HepG2 (cell line): ENCODE data around the gene CABP2.

Experiments used
- CTCF ChIP-seq: sonication (generic); formaldehyde crosslinking; IDR thresholded peaks from 2 replicates; pipeline ENCODE4 v1.5.0; 2020; ENCODE audit warnings: mild to moderate bottlenecking, missing genetic modification reagents, moderate library complexity
- ELF1 ChIP-seq: sonication (generic); formaldehyde crosslinking; IDR thresholded peaks from 2 replicates; pipeline ENCODE4 v1.4.0; 2020; ENCODE audit warnings: missing genetic modification reagents
- NR2F2 ChIP-seq: IDR thresholded peaks from 2 replicates; pipeline ENCODE4 v1.6.1; 2012; ENCODE audit warnings: low read depth, inconsistent platforms, borderline replicate concordance
- POLR2AphosphoS5 ChIP-seq: IDR thresholded peaks from 2 replicates; pipeline ENCODE4 v1.6.1; 2012; ENCODE audit warnings: low read depth, low read length
- REST ChIP-seq, 2 experiments: IDR thresholded peaks; 2 replicates each; pipeline ENCODE4 v1.6.1; 2011 to 2012; ENCODE audit warnings: low read length in 2 of 2, borderline replicate concordance in 1 of 2, low read depth in 1 of 2, mild to moderate bottlenecking in 1 of 2, moderate library complexity in 1 of 2
- THRA ChIP-seq: sonication (generic); formaldehyde crosslinking; IDR thresholded peaks from 2 replicates; pipeline ENCODE4 v1.4.0; 2020; ENCODE audit warnings: missing genetic modification reagents, borderline replicate concordance
- UBTF ChIP-seq: sonication (generic); formaldehyde crosslinking; IDR thresholded peaks from 2 replicates; pipeline ENCODE4 v1.4.0; 2020; ENCODE audit warnings: mild to moderate bottlenecking, missing genetic modification reagents
- ZNF770 ChIP-seq: sonication (generic); formaldehyde crosslinking; IDR thresholded peaks from 2 replicates; pipeline ENCODE4 v1.5.0; 2020; ENCODE audit warnings: mild to moderate bottlenecking, missing genetic modification reagents

- TF ChIP-seq CTCF (CRISPR knock-in tag) = no peak
- no peak for TF ChIP-seq ELF1
- no peak for TF ChIP-seq ZNF770
- no peak for TF ChIP-seq POLR2AphosphoS5
- no peak for TF ChIP-seq UBTF (CRISPR knock-in tag)
- no peak for TF ChIP-seq THRA (CRISPR knock-in tag)
- no peak for TF ChIP-seq REST (IDR thresholded peaks at IDR 0.05; ENCODE audit: borderline replicate concordance in 1 of 2, low read depth in 1 of 2, low read length in 2 of 2)
- no peak for TF ChIP-seq NR2F2
Measured at GRCh38 chr11:67542971-67543370, 19.7 kb upstream of the CABP2 start.
